ENCODE measurements around the gene ATXN1.

DNA sequence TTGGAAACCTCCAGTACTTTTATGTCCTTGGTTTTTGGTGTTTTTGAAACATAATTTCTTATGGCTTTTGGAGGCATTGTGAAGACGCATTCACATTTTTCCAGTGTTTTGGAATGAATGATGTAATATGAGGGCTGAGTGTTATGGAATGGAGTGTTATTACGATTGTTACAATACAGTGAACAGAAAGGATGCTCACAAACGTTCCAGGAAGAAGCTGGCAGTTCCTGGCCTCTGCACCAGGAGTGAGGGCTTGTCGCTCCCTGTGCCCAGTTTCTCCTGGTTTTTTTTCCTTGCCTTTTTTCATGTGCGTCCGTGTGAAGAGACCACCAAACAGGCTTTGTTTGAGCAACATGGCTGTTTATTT is 502.6 kb downstream of the ATXN1 start:
- TF ChIP-seq, protein P1, sequence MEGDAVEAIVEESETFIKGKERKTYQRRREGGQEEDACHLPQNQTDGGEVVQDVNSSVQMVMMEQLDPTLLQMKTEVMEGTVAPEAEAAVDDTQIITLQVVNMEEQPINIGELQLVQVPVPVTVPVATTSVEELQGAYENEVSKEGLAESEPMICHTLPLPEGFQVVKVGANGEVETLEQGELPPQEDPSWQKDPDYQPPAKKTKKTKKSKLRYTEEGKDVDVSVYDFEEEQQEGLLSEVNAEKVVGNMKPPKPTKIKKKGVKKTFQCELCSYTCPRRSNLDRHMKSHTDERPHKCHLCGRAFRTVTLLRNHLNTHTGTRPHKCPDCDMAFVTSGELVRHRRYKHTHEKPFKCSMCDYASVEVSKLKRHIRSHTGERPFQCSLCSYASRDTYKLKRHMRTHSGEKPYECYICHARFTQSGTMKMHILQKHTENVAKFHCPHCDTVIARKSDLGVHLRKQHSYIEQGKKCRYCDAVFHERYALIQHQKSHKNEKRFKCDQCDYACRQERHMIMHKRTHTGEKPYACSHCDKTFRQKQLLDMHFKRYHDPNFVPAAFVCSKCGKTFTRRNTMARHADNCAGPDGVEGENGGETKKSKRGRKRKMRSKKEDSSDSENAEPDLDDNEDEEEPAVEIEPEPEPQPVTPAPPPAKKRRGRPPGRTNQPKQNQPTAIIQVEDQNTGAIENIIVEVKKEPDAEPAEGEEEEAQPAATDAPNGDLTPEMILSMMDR (optimal IDR thresholded peaks at IDR 0.05 in 1 of 3, IDR thresholded peaks at IDR 0.05 in 1 of 3, conservative IDR thresholded peaks at IDR 0.05 in 1 of 3; ENCODE audit: extremely low read depth in 1 of 3, insufficient read depth in 2 of 3, low read length in 3 of 3) = no peak
- no peak for TF ChIP-seq EZH2 (IDR thresholded peaks at IDR 0.05; ENCODE audit: low read length)

All from keratinocyte (primary cell).